SHP77 treated with DMSO at 0.1 percent for 48 hours (cell line): ENCODE results near the gene DIAPH3.

Experiments
- DNase-seq: peaks from one replicate; lab custom pipeline; 2025; lab: John Stamatoyannopoulos, UW

The DIAPH3 gene

GRCh38 chr13:60026286-60026685 lies 137.4 kb downstream of the DIAPH3 start:
- DNase-seq, result no peak

DNA sequence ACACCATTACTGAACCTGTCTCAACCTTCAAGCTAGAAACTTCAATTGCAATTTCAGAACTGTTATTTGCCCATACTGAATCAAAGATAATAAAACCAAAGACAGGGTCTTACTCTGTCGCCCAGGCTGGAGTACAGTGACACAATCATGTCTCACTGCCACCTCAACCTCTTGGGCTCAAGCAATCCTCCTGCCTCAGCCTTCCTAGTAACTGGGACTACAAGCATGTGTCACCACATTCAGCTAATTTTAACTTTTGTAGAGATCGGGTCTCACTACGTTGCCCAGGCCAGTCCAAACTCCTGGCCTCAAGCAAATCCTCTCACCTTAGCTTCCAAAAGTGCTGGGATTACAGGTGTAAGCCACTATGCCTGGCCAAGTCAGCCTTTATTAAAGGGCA lies 143.4 kb downstream of the DIAPH3 start:
- DNase-seq, result no peak

GRCh38 chr13:60019119-60019993 lies 144.4 kb downstream of the DIAPH3 start:
- DNase-seq, result no peak

DNA sequence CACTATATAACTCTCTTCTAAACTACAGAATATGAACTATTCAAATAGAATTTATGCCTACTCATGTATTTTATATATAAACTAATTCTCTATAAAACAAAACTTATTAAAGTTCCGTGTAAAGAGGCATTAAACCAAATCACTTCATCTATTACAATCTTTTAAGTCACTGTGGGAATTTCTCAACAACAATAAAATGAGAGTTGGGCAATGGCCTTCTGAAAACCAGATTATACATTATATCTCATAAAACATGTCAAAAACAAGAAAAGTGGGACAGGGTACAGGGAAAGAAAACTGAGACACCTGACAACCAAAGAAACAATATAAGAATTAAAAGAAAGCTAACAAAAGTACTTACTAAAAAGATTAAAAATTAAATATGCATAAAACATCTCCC lies 145.2 kb downstream of the DIAPH3 start:
- DNase-seq, result no peak

GRCh38 chr13:60016229-60016628 lies 147.5 kb downstream of the DIAPH3 start:
- no peak for DNase-seq

GRCh38 chr13:60013166-60013565 lies 150.6 kb downstream of the DIAPH3 start:
- DNase-seq, result no peak

- no peak for DNase-seq
Observed at GRCh38 chr13:60012488-60012887, 151.2 kb downstream of the DIAPH3 start.

DNA sequence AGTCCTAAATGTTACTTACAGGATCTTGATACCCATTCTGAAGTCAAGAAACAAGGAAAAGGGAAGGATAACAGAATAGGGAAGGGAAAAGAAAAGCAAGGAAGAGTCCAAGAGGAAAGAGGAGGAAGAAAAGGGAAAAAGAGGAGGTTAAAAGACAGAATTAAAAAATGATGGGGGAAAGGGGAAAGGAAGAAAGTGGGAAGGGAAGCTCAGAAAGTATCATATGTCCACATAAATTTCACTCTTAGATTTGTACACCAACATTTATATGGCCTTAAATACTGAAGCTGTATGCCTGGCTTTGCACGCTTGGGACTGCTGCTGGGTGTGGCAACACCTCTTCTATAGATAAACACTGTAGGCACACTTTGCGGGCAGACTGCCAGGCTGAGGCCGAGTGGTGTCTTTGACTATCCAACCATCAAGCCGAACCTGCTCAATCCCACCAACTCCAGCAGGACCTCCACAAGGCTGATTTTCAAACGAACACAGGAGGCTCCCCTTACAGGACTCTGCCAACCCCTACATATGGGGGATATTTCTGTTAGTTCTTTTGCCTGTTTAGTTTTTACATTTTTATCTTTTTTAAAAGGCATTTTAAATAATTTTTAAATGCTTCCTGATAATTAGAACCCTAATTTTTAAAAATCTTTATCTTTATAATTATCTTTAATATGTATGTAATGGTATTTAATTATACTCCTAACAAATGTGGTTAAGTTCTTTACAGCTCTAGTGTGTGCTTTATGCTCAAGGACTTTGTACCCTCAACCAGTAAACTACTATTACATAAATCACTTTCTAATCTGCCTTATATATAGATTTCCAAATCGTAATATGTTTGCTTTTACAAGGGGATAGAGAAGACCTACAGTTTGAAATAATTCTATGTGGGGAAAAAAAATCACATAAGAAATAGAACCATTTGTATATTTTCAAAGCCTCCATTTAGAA lies 154.2 kb downstream of the DIAPH3 start:
- DNase-seq, result peak; percentile 20

DNA sequence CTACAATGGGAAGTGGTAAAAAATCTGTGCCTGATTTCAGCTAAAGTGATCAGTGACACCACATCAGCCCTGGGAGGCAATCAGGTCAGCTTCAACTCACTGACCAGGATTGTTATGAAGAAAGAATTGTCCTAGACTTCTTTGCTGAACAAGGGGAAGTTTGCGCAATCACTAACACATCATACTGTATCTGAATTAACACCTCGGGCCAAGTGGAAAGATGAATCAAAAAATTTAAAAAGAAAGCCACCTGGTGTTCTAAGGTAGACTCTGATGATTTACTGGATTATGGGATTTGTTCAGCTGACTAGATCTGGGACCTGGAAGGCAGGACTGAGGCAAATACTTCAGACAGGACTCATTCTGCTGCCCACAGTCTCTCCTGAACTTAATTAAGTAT lies 161.8 kb downstream of the DIAPH3 start:
- DNase-seq, result no peak

DNA sequence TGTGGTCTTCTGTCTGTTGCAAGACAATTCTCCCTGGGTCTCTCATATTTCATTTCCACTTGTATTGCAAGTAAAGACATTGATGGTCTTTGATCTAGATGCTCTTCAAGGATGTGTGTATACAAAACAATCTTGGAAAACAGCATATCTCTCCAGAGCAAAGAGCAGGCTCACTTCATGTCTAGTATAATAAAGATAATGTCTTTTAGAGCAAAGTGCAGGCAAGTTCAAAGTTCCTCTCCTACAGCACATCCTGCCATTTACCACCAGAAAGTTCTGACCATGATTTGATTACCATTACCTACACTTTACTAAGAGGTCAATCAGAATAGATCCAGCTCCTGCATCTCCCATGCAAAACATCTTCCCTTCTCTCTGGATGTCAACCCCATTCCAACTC lies 162.8 kb downstream of the DIAPH3 start:
- no peak for DNase-seq

DNA sequence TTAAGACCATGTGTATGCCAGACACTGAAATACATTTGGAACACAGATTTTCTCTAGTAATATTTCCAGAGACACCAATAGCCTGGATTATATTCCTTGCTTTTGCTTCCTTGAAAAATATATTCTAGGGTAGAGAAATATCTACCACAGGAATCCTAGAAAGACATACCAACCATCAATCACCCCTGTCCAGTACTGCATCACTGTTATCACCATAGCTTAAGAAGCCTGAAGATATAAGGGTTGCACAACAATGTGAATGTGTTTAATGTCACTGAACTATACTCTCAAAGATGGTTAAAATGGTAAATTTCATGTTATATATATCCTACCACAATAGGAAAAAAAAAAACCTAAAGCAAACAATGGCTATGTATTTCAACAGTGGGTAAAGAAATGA lies 163.6 kb downstream of the DIAPH3 start:
- no peak for DNase-seq

DNA sequence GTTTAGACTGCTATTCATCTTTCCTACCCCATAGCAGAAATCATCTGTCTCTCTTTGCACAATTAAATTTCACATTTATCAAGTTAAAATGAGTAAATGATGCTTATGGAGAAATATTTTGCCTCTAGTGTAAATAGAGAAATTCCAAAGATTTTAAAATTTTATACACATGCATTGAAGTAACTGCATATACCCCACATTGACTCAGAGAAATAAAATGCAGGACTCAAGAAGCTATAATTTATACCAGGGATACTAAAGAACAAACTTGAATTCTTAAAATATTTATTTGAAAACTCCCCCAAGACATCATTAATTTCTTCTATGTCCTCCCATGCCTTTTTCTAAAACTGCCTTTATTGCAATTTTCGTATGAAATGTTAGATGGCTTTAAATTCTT lies 165.8 kb downstream of the DIAPH3 start:
- no peak for DNase-seq

- no peak for DNase-seq
Observed at GRCh38 chr13:59996461-59996980, 167.2 kb downstream of the DIAPH3 start.

DNA sequence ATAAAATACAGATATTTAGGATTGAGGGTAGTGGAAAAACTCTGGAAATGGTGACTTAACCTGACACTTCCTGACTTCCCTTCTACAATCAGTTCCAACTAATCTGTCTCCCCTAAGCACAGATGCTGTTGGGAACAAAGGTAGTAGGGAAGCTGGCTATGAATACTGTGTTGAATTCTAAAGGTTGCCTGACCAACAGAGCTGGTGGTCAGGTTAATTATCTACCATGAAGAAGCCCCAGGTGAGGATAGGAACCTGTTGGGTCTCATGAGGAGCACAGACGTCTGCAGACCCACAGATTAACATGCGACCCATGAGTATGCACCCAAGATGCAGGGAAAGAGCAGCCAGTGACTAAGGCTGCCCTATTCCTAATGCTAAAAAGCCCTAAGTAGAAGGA lies 172.3 kb downstream of the DIAPH3 start:
- no peak for DNase-seq

- DNase-seq, result no peak
Observed at GRCh38 chr13:59982631-59983382, 180.9 kb downstream of the DIAPH3 start.

- DNase-seq, result no peak
Observed at GRCh38 chr13:59979589-59979988, 184.1 kb downstream of the DIAPH3 start.

- DNase-seq, result no peak
Observed at GRCh38 chr13:59978862-59979261, 184.9 kb downstream of the DIAPH3 start.

GRCh38 chr13:59976856-59977255 lies 186.9 kb downstream of the DIAPH3 start:
- no peak for DNase-seq

GRCh38 chr13:59975807-59976435 lies 187.8 kb downstream of the DIAPH3 start:
- no peak for DNase-seq

DNA sequence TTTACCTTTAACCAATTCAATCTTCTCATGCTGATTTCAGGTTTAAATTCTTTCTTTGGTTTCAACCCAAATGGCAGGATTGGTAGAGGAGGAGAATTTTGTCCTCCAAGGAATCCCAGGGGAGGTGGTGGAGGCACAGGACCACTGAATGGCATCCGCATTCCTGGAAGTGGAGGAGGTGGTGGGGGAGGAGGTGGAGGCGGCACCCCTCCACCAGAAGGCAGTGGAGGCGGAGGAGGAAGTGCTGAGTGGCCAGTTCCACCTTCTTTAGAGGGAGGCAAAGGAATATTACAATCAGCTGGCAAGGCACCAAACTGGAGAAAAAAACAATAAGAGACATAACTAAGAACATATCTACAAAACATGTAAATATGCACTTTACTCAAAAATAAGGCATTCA lies 192.9 kb downstream of the DIAPH3 start:
- no peak for DNase-seq

- no peak for DNase-seq
Observed at GRCh38 chr13:59963827-59964226, 199.9 kb downstream of the DIAPH3 start.
